NCI-H2107 treated with DMSO at 0.1 percent for 48 hours (cell line): ENCODE data around the gene ARF1.

Experiments
- DNase-seq: peaks from one replicate; lab custom pipeline; 2025; ENCODE audit not compliant: unreplicated experiment; lab: John Stamatoyannopoulos, UW

The ARF1 gene

GRCh38 chr1:228117335-228117734, 34.8 kb downstream of the ARF1 start:
- no peak for DNase-seq

GRCh38 chr1:228118040-228118439, 35.5 kb downstream of the ARF1 start:
- DNase-seq = no peak

- DNase-seq = no peak
Observed at GRCh38 chr1:228120351-228120750, 37.8 kb downstream of the ARF1 start.

GRCh38 chr1:228120857-228121489, 38.5 kb downstream of the ARF1 start:
- no peak for DNase-seq

GRCh38 chr1:228122921-228123441, 40.5 kb downstream of the ARF1 start:
- no peak for DNase-seq

GRCh38 chr1:228123505-228123904, 41.0 kb downstream of the ARF1 start:
- DNase-seq = no peak

- no peak for DNase-seq
Observed at GRCh38 chr1:228125185-228125584, 42.7 kb downstream of the ARF1 start.

GRCh38 chr1:228131766-228132165, 49.3 kb downstream of the ARF1 start:
- no peak for DNase-seq

- no peak for DNase-seq
Observed at GRCh38 chr1:228134591-228134990, 52.1 kb downstream of the ARF1 start.

GRCh38 chr1:228136901-228137300, 54.4 kb downstream of the ARF1 start:
- no peak for DNase-seq

GRCh38 chr1:228139406-228139930, 57.0 kb downstream of the ARF1 start:
- DNase-seq = no peak

- DNase-seq = peak; percentile 98
Observed at GRCh38 chr1:228139931-228140723, 57.6 kb downstream of the ARF1 start, which contains the start of gene GUK1. GUK1 (plus strand) TSS chr1:228140279; CDS start chr1:228140303, 24 bp downstream.

- no peak for DNase-seq
Observed at GRCh38 chr1:228140724-228141225, 58.3 kb downstream of the ARF1 start.

GRCh38 chr1:228141226-228142044, 58.9 kb downstream of the ARF1 start:
- DNase-seq = peak; percentile 81

- no peak for DNase-seq
Observed at GRCh38 chr1:228142155-228142691, 59.7 kb downstream of the ARF1 start.

- DNase-seq = no peak
Observed at GRCh38 chr1:228142701-228143136, 60.2 kb downstream of the ARF1 start.

- DNase-seq = no peak
Observed at GRCh38 chr1:228143480-228144192, 61.1 kb downstream of the ARF1 start.

- no peak for DNase-seq
Observed at GRCh38 chr1:228144193-228144992, 61.9 kb downstream of the ARF1 start.

GRCh38 chr1:228144993-228145343, 62.5 kb downstream of the ARF1 start:
- no peak for DNase-seq
